K562 (cell line): ENCODE measurements around the gene RHD. TPM values are rescaled to one million over a fixed set of nuclear protein-coding genes. Genes with fewer than 3 reads are reported as not detected.
A peak's percentile ranks its signal among the peaks of the same experiment; 100 is the strongest.

Source experiments
- BRF1 ChIP-seq: IDR thresholded peaks from 3 replicates; pipeline ENCODE4 v1.6.1; 2011; ENCODE audit warnings: borderline replicate concordance, mild to moderate bottlenecking; ENCODE audit not compliant: insufficient read length; ENCODE audit errors: extremely low read depth
- CCAR2 ChIP-seq: fragments of 200-400 bp; formaldehyde crosslinking; IDR thresholded peaks from 2 replicates; pipeline ENCODE4 v1.6.1; 2017; ENCODE audit warnings: mild to moderate bottlenecking, low read depth, low read length
- ELF2 ChIP-seq: fragments of 250-450 bp; sonication (Bioruptor Pico); IDR thresholded peaks from 2 replicates; pipeline ENCODE4 v1.5.0; 2021; ENCODE audit warnings: mild to moderate bottlenecking
- FOXM1 ChIP-seq, 2 experiments: fragments of 450-650 bp in 1 of 2; sonication (generic) in 1 of 2; formaldehyde crosslinking in 1 of 2; IDR thresholded peaks; 2 replicates each; pipeline versions ENCODE4 v1.6.1 to v1.9.0; 2017 to 2022; ENCODE audit warnings: low read depth in 2 of 2, mild to moderate bottlenecking in 2 of 2, missing genetic modification reagents in 1 of 2, moderate library complexity in 1 of 2
- GABPA ChIP-seq: fragments of 200-800 bp; sonication (Bioruptor generic); conservative IDR thresholded peaks from 2 replicates; pipeline ENCODE4 v1.6.1; 2016; ENCODE audit warnings: low read depth, missing genetic modification characterization, missing compliant biosample characterization
- GATAD2B ChIP-seq: fragments of 450-650 bp; IDR thresholded peaks from 2 replicates; pipeline ENCODE4 v1.6.1; 2017; ENCODE audit warnings: mild to moderate bottlenecking, borderline replicate concordance
- GTF2A2 ChIP-seq: IDR thresholded peaks from 2 replicates; pipeline ENCODE4 v1.6.1; 2016; ENCODE audit warnings: mild to moderate bottlenecking, missing genetic modification characterization, missing compliant biosample characterization
- KHSRP ChIP-seq: fragments of 450-650 bp; IDR thresholded peaks from 2 replicates; pipeline ENCODE4 v1.6.1; 2017
- LCOR ChIP-seq: sonication (generic); formaldehyde crosslinking; IDR thresholded peaks from 2 replicates; pipeline ENCODE4 v1.8.0; 2022; ENCODE audit warnings: mild to moderate bottlenecking, missing genetic modification reagents
- NFIX ChIP-seq: fragments of 250-450 bp; sonication (Bioruptor Pico); IDR thresholded peaks from 2 replicates; pipeline ENCODE4 v1.4.0; 2020; ENCODE audit warnings: low read depth, mild to moderate bottlenecking, moderate library complexity
- NR2C2 ChIP-seq, 2 experiments: fragments of 200-800 bp in 1 of 2; sonication (Bioruptor generic) in 1 of 2; sonication (generic) in 1 of 2; formaldehyde crosslinking in 1 of 2; IDR thresholded peaks; 2 replicates each; pipeline versions ENCODE4 v1.6.1 to v1.8.0; 2016 to 2022; ENCODE audit warnings: mild to moderate bottlenecking in 1 of 2, missing compliant biosample characterization in 1 of 2, missing genetic modification characterization in 1 of 2, missing genetic modification reagents in 1 of 2
- PHB ChIP-seq: fragments of 250-450 bp; sonication (Bioruptor Pico); IDR thresholded peaks from 2 replicates; pipeline ENCODE4 v1.5.0; 2021
- TRIM28 ChIP-seq: fragments of 450-650 bp; IDR thresholded peaks from 2 replicates; pipeline ENCODE4 v1.6.1; 2017
- ZC3H4 ChIP-seq: sonication (generic); formaldehyde crosslinking; IDR thresholded peaks from 2 replicates; pipeline ENCODE4 v1.9.0; 2021; ENCODE audit warnings: missing genetic modification reagents, borderline replicate concordance
- ZNF445 ChIP-seq: fragments of 250-450 bp; sonication (Bioruptor Pico); IDR thresholded peaks from 2 replicates; pipeline ENCODE4 v1.4.0; 2020; ENCODE audit warnings: low read depth, mild to moderate bottlenecking, moderate library complexity
- polyA plus RNA-seq, 8 experiments: library from polyadenylated mRNA; depleted of rRNA in 4 of 8; stranded (reverse) in 5 of 8; unstranded in 3 of 8; fragments of >200 nt; fragmentation: Nextera tagmentation in 2 of 8; fragmentation: Illumina TruSeq in 1 of 8; extraction: Ambion mirVana in 2 of 8; extraction: Trizol in 1 of 8; gene quantifications; 2 replicates each; pipeline versions ENCODE4 v1.2.1 to v1.2.3, GENCODE V29; 2011 to 2014; ENCODE audit warnings: inconsistent platforms in 1 of 8, missing spikeins in 1 of 8
- total RNA-seq, 7 experiments: library from RNA; depleted of rRNA in 6 of 7; stranded (reverse); fragments of >200 nt in 6 of 7; fragmentation: Illumina TruSeq in 2 of 7; extraction: Trizol in 2 of 7; gene quantifications; 2 replicates each; pipeline versions ENCODE4 v1.2.1 to v1.2.3, GENCODE V29; 2011 to 2021; ENCODE audit warnings: low replicate concordance in 1 of 7
- TF ChIP-seq, protein P1 (sequence below): sonication (generic); formaldehyde crosslinking; IDR thresholded peaks from 2 replicates; pipeline ENCODE4 v1.8.0; 2022; ENCODE audit warnings: mild to moderate bottlenecking, missing genetic modification reagents
- TF ChIP-seq, protein P2 (sequence below): fragments of 250-450 bp; sonication (Bioruptor Pico); IDR thresholded peaks from 2 replicates; pipeline ENCODE4 v1.5.0; 2022; ENCODE audit warnings: mild to moderate bottlenecking
- TF ChIP-seq, protein P3 (sequence below): fragments of 250-450 bp; sonication (Bioruptor Pico); IDR thresholded peaks from 2 replicates; pipeline ENCODE4 v1.9.0; 2021; ENCODE audit warnings: mild to moderate bottlenecking, inconsistent platforms
- TF ChIP-seq, protein P4 (sequence below): fragments of 250-450 bp; sonication (Bioruptor Pico); IDR thresholded peaks from 2 replicates; pipeline ENCODE4 v1.8.0; 2021; ENCODE audit warnings: moderate library complexity, mild to moderate bottlenecking, inconsistent platforms
- TF ChIP-seq, protein P5 (sequence below): fragments of 450-650 bp; conservative IDR thresholded peaks from 2 replicates; pipeline ENCODE4 v1.6.1; 2016; ENCODE audit warnings: missing genetic modification characterization, low read depth, mild to moderate bottlenecking, control low read depth, missing compliant biosample characterization

Gene RHD
- total and polyA plus RNA-seq, 9 of the 15 experiments (the other 6 are each of a cell fraction or from before 2014, with no cell fraction given), result 8.8 to 32.4 (median 15.0) TPM

DNA sequence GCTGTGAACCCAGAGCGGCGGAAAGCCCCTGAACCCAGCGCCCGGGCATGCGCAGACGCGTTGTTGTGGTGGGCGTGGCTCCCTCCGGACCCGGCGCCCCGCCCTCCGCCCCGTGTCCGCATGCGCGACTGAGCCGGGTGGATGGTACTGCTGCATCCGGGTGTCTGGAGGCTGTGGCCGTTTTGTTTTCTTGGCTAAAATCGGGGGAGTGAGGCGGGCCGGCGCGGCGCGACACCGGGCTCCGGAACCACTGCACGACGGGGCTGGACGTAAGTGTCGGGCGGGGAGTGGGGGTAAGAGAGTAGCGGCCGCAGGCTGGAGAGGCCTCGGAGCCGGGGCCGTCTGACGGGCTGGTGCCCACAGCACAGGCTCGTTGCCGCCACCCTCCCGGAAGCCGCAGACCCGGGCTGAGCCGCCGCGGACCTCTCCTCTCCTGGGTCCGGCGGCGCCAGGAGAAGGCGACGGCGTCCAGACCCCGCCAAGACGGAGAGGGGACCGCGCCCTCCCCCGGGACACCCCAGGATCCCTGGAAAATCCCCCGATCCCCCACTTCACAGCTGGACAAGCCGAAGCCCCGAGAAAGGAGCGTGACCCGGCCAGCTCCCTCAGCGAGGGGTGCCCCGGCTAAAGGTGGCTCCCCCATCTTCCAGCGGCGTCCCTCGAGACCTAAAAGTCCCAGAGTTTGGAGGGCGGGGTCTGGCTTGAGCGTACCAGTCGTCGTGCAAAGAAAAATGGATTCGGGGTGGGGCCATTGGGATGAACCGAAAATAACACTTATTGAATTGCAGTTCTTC is 66.1 kb downstream of the RHD start, which contains the start of gene TMEM50A (continued):
- TF ChIP-seq, protein P1, sequence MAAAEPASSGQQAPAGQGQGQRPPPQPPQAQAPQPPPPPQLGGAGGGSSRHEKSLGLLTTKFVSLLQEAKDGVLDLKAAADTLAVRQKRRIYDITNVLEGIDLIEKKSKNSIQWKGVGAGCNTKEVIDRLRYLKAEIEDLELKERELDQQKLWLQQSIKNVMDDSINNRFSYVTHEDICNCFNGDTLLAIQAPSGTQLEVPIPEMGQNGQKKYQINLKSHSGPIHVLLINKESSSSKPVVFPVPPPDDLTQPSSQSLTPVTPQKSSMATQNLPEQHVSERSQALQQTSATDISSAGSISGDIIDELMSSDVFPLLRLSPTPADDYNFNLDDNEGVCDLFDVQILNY (CRISPR knock-in tag), result 0 out of 2 replicates have a peak, but pooled peaks have one; percentile 27
- peak; percentile 74; the same call in 1 of the 2 replicates for TF ChIP-seq ELF2 (CRISPR knock-in tag)
- TF ChIP-seq, protein P2, sequence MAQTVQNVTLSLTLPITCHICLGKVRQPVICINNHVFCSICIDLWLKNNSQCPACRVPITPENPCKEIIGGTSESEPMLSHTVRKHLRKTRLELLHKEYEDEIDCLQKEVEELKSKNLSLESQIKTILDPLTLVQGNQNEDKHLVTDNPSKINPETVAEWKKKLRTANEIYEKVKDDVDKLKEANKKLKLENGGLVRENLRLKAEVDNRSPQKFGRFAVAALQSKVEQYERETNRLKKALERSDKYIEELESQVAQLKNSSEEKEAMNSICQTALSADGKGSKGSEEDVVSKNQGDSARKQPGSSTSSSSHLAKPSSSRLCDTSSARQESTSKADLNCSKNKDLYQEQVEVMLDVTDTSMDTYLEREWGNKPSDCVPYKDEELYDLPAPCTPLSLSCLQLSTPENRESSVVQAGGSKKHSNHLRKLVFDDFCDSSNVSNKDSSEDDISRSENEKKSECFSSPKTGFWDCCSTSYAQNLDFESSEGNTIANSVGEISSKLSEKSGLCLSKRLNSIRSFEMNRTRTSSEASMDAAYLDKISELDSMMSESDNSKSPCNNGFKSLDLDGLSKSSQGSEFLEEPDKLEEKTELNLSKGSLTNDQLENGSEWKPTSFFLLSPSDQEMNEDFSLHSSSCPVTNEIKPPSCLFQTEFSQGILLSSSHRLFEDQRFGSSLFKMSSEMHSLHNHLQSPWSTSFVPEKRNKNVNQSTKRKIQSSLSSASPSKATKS (CRISPR knock-in tag), result no peak
- TF ChIP-seq, protein P3, sequence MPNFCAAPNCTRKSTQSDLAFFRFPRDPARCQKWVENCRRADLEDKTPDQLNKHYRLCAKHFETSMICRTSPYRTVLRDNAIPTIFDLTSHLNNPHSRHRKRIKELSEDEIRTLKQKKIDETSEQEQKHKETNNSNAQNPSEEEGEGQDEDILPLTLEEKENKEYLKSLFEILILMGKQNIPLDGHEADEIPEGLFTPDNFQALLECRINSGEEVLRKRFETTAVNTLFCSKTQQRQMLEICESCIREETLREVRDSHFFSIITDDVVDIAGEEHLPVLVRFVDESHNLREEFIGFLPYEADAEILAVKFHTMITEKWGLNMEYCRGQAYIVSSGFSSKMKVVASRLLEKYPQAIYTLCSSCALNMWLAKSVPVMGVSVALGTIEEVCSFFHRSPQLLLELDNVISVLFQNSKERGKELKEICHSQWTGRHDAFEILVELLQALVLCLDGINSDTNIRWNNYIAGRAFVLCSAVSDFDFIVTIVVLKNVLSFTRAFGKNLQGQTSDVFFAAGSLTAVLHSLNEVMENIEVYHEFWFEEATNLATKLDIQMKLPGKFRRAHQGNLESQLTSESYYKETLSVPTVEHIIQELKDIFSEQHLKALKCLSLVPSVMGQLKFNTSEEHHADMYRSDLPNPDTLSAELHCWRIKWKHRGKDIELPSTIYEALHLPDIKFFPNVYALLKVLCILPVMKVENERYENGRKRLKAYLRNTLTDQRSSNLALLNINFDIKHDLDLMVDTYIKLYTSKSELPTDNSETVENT (CRISPR knock-in tag), result peak; percentile 93
- TF ChIP-seq CCAR2, result no peak
- TF ChIP-seq NR2C2 (CRISPR knock-in tag; IDR thresholded peaks at IDR 0.05), result no peak
- peak; percentile 76 for TF ChIP-seq NR2C2 (tag; IDR thresholded peaks at IDR 0.05)
- TF ChIP-seq KHSRP, result no peak
- no peak for TF ChIP-seq ZC3H4 (CRISPR knock-in tag)
- TF ChIP-seq BRF1, result no peak
- peak; percentile 48 for TF ChIP-seq LCOR (CRISPR knock-in tag)
- TF ChIP-seq TRIM28, result 0 out of 2 replicates have a peak, but pooled peaks have one; percentile 24
- TF ChIP-seq FOXM1 (IDR thresholded peaks at IDR 0.05; ENCODE audit: low read depth), result no peak
- TF ChIP-seq FOXM1 (CRISPR knock-in tag; IDR thresholded peaks at IDR 0.05; ENCODE audit: low read depth), result 0 out of 2 replicates have a peak, but pooled peaks have one; percentile 52
- TF ChIP-seq PHB (CRISPR knock-in tag), result 0 out of 2 replicates have a peak, but pooled peaks have one; percentile 58
- no peak for TF ChIP-seq ZNF445 (CRISPR knock-in tag)
- TF ChIP-seq NFIX (CRISPR knock-in tag), result no peak
- TF ChIP-seq, protein P4, sequence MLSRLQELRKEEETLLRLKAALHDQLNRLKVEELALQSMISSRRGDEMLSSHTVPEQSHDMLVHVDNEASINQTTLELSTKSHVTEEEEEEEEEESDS (CRISPR knock-in tag), result no peak
- TF ChIP-seq, protein P5, sequence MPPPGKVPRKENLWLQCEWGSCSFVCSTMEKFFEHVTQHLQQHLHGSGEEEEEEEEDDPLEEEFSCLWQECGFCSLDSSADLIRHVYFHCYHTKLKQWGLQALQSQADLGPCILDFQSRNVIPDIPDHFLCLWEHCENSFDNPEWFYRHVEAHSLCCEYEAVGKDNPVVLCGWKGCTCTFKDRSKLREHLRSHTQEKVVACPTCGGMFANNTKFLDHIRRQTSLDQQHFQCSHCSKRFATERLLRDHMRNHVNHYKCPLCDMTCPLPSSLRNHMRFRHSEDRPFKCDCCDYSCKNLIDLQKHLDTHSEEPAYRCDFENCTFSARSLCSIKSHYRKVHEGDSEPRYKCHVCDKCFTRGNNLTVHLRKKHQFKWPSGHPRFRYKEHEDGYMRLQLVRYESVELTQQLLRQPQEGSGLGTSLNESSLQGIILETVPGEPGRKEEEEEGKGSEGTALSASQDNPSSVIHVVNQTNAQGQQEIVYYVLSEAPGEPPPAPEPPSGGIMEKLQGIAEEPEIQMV (tag), result 0 out of 2 replicates have a peak, but pooled peaks have one; percentile 54
- TF ChIP-seq GTF2A2 (tag), result no peak
- TF ChIP-seq GATAD2B, result 0 out of 2 replicates have a peak, but pooled peaks have one; percentile 12
- peak; percentile 79 for TF ChIP-seq GABPA (tag)
